GM12878 (cell line): ENCODE measurements around the gene EML1. TPM values are rescaled to one million over a fixed set of nuclear protein-coding genes. Genes with fewer than 3 reads are reported as not detected.

Experiments
- ATAC-seq: fragments of 200-7000 bp; cut with Tn5 transposase; 3 replicates; pipeline ENCODE4 v1.9.1; 2020; ENCODE audit warnings: mild to moderate bottlenecking, moderate library complexity
- BruUV-seq: library from RNA; stranded (reverse); fragments of 400-500 nt; replicated peaks from 2 replicates; lab custom pipeline; 2021; lab: Mats Ljungman, UMichigan
- CTCF ChIA-PET: fragments of 300-600 bp; sonication (Branson Sonifier 250); formaldehyde crosslinking; extraction: SDS; loops from one replicate; lab custom pipeline; 2021; ENCODE audit warnings: inconsistent platforms; lab: Yijun Ruan, JAX
- POLR2A ChIA-PET: fragments of 350-600 bp; formaldehyde crosslinking; extraction: SDS; loops from one replicate; lab custom pipeline; 2021; ENCODE audit warnings: inconsistent platforms; lab: Charles Lee
- RAD21 ChIA-PET: fragments of 300-600 bp; sonication (Branson Sonifier 250); formaldehyde crosslinking; loops from one replicate; lab custom pipeline; 2023; ENCODE audit warnings: antibody characterized with exemption; ENCODE audit not compliant: unreplicated experiment; lab: Charles Lee
- SMC1A ChIA-PET: fragments of 300-600 bp; sonication (Branson Sonifier 250); formaldehyde crosslinking; loops from one replicate; lab custom pipeline; 2023; ENCODE audit not compliant: unreplicated experiment, uncharacterized antibody; lab: Charles Lee
- DNase-seq: peaks from one replicate; pipeline ENCODE4 v3.0.0-alpha.2; 2011; ENCODE audit warnings: low read depth, low spot score
- FAIRE-seq: peaks from 3 replicates; lab custom pipeline; 2011; peaks lifted over from hg19 to GRCh38; lab: Jason Lieb, UNC
- H2AFZ ChIP-seq: 2 replicates; pipeline ENCODE4 v1.6.0; 2011; ENCODE audit warnings: low read depth, low read length, control low read depth; ENCODE audit not compliant: control insufficient read depth
- H3K27ac ChIP-seq: 2 replicates; pipeline ENCODE4 v1.5.1; 2011; ENCODE audit warnings: control low read depth; ENCODE audit not compliant: control insufficient read depth, insufficient read depth
- H3K27me3 ChIP-seq, 2 experiments: replicated peaks in 1 of 2; 2 replicates each; pipeline versions ENCODE4 v1.6.0 to v1.6.1; 2011; ENCODE audit warnings: low read length in 1 of 2; ENCODE audit not compliant: control insufficient read depth in 2 of 2, insufficient read depth in 2 of 2
- H3K36me3 ChIP-seq, 2 experiments: 2 replicates each; pipeline ENCODE4 v1.5.1; 2011; ENCODE audit warnings: low read length in 1 of 2; ENCODE audit not compliant: control insufficient read depth in 2 of 2, insufficient read depth in 2 of 2
- H3K4me1 ChIP-seq: 2 replicates; pipeline ENCODE4 v1.6.1; 2011; ENCODE audit warnings: mild to moderate bottlenecking, low read length, moderate library complexity, mixed read lengths; ENCODE audit not compliant: control insufficient read depth, insufficient read depth
- H3K4me2 ChIP-seq: 2 replicates; pipeline ENCODE4 v1.6.0; 2011; ENCODE audit warnings: control low read depth; ENCODE audit not compliant: control insufficient read depth, insufficient read depth
- H3K4me3 ChIP-seq: fragments of 200-600 bp; sonication (generic); 2 replicates; pipeline ENCODE4 v1.5.1; 2016
- H3K79me2 ChIP-seq: 2 replicates; pipeline ENCODE4 v1.6.0; 2011; ENCODE audit warnings: low read length; ENCODE audit not compliant: control insufficient read depth, insufficient read depth
- H3K9ac ChIP-seq: 2 replicates; pipeline ENCODE4 v1.8.0; 2011; ENCODE audit warnings: low read length, control low read depth, mixed read lengths; ENCODE audit not compliant: control insufficient read depth, insufficient read depth
- H3K9me3 ChIP-seq: replicated peaks from 3 replicates; pipeline ENCODE4 v1.5.1; 2011; ENCODE audit warnings: mild to moderate bottlenecking, low read length; ENCODE audit not compliant: control insufficient read depth, insufficient read depth
- H4K20me1 ChIP-seq: 2 replicates; pipeline ENCODE4 v1.6.0; 2011; ENCODE audit not compliant: control insufficient read depth, insufficient read depth
- ASH2L ChIP-seq: fragments of 300-600, 200-600 bp; sonication (generic); IDR thresholded peaks from 2 replicates; pipeline ENCODE4 v1.6.1; 2017; ENCODE audit warnings: low read depth, mild to moderate bottlenecking, borderline replicate concordance
- BMI1 ChIP-seq: fragments of 450-650 bp; IDR thresholded peaks from 2 replicates; pipeline ENCODE4 v1.6.1; 2016; ENCODE audit warnings: mild to moderate bottlenecking, moderate library complexity, borderline replicate concordance
- CBX5 ChIP-seq: sonication (generic); IDR thresholded peaks from 2 replicates; pipeline ENCODE4 v1.6.1; 2016; ENCODE audit warnings: low read depth, moderate library complexity, mild to moderate bottlenecking, inconsistent platforms
- NR2F1 ChIP-seq: fragments of 450-650 bp; conservative IDR thresholded peaks from 2 replicates; pipeline ENCODE4 v1.6.1; 2017; ENCODE audit warnings: mild to moderate bottlenecking
- PAX8 ChIP-seq: fragments of 450-650 bp; IDR thresholded peaks from 2 replicates; pipeline ENCODE4 v1.6.1; 2017; ENCODE audit warnings: mild to moderate bottlenecking, moderate library complexity
- PML ChIP-seq: IDR thresholded peaks from 2 replicates; pipeline ENCODE4 v1.6.1; 2012; ENCODE audit warnings: low read length, inconsistent platforms
- POLR2A ChIP-seq: IDR thresholded peaks from 2 replicates; pipeline ENCODE4 v1.6.1; 2011; ENCODE audit warnings: low read depth, mild to moderate bottlenecking, low read length
- PRDM15 ChIP-seq: fragments of 450-650 bp; formaldehyde crosslinking; IDR thresholded peaks from 2 replicates; pipeline ENCODE4 v1.4.0; 2020; ENCODE audit warnings: mild to moderate bottlenecking, moderate library complexity
- SUZ12 ChIP-seq: fragments of 200-600 bp; sonication (generic); IDR thresholded peaks from one replicate; pipeline ENCODE4 v1.6.1; 2018; ENCODE audit warnings: antibody characterized with exemption, mild to moderate bottlenecking; ENCODE audit not compliant: unreplicated experiment
- WGBS: methylation state at CpG from one replicate; pipeline ENCODE4 v1.1.6; 2016; ENCODE audit warnings: low lambda C conversion rate; ENCODE audit not compliant: insufficient replicate concordance, insufficient coverage; ENCODE audit errors: missing lambda C conversion rate; 5-methylcytosine and 5-hydroxymethylcytosine counted together
- in situ Hi-C: fragments of 300-500 bp; cut with MboI; formaldehyde crosslinking; loops from 9 replicates; pipeline ENCODE4 v1.14.3; 2018; ENCODE audit warnings: mixed read lengths
- intact Hi-C: fragments of 100-400 bp; cut with micrococcal nuclease; formaldehyde crosslinking; loops from one replicate; pipeline ENCODE4 v1.14.2; 2022; ENCODE audit not compliant: unreplicated experiment
- polyA plus RNA-seq, 11 experiments: library from polyadenylated mRNA; depleted of rRNA in 4 of 11; unstranded in 6 of 11; stranded (reverse) in 5 of 11; fragments of >200 nt; fragmentation: Nextera tagmentation in 4 of 11; fragmentation: Illumina TruSeq in 1 of 11; extraction: Ambion mirVana in 4 of 11; extraction: Trizol in 1 of 11; gene quantifications; 1 replicate in 1 of 11; 2 replicates in 10 of 11; pipeline versions ENCODE4 v1.2.1 to v1.2.3, GENCODE V29; 2011 to 2016; ENCODE audit warnings: inconsistent platforms in 2 of 11, missing spikeins in 2 of 11, low read depth in 1 of 11
- total RNA-seq, 4 experiments: library from RNA; depleted of rRNA in 3 of 4; stranded (reverse); fragments of >200 nt in 3 of 4; fragmentation: Illumina TruSeq in 1 of 4; extraction: Trizol in 1 of 4; gene quantifications; 2 replicates each; pipeline versions ENCODE4 v1.2.1 to v1.2.3, GENCODE V29; 2013 to 2021

Gene EML1
- total and polyA plus RNA-seq, 10 of the 15 experiments (the other 5 are each of a cell fraction or from before 2014, with no cell fraction given), result 0.05 to 3.4 (median 0.11) TPM; not detected in 3

DNA sequence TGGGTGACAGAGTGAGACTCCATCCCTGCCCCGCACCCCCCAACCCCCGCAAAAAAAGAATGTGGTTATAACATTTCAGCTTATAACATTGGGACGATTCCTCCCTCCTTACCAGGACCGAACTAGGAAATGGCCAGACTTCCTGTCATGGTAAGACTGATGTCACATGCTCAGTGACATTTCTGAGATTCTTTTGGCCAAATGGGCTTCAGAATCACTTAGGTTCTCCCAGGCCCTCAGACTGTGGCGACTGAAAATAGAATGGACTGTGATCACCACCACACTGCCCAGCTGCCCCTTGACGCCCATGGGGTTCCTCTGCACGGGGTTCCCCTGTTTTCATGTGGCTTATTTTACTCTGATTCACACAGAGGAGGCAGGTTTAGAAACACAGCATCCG is 157.0 kb downstream of the EML1 start (continued):
- TF ChIP-seq PRDM15 (CRISPR knock-in tag) (no peak), POLR2A (no peak), CBX5 (no peak), PAX8 (no peak), NR2F1 (no peak), PML (no peak)

DNA sequence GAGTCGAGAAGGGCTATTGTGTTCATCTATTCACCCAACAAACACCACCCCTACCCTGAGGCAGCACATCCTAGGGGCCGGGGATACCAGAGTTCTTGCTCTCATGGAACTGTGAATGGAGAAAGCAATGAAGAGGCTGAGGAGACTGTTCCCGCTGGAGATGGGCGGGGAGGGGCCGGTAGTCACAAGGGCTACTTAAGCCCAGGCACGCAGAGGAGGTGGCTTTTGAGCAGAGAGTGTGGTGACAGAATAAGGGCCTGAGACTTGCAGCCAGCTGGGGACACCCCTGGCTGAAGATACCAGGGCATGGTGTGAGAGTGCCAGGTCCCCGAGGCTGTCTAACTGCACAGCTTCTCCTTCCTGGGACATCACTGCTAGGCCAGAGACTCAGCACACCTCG is 157.9 kb downstream of the EML1 start:
- Histone ChIP-seq H2AFZ (no peak overlapping the region), H4K20me1 (no peaks in the 10 kb centered on the region), H3K4me2 (no peak overlapping the region), H3K9ac (no peak overlapping the region), H3K27ac (no peak overlapping the region), H3K27me3 (peaks cover 0 to 7% of the 10 kb centered on the region in 2 experiments; a peak in 2 of 4 replicates), H3K4me3 (no peak overlapping the region), H3K9me3 (no peaks in the 10 kb centered on the region; the same call in 2 of the 3 replicates), H3K4me1 (peaks cover 8% of the 10 kb centered on the region), H3K36me3 (no peaks in the 10 kb centered on the region), H3K79me2 (no peaks in the 10 kb centered on the region)
- CTCF ChIA-PET, result no interaction called here
- RAD21 ChIA-PET, result no interaction called here
- 23% methylated on average over 8 of the region's 8 CpGs for WGBS
- FAIRE-seq (no peak), DNase-seq (no peak), ATAC-seq (no peak)
- in situ Hi-C loops (no loop called here), intact Hi-C loops (no loop called here)
- POLR2A ChIA-PET, result interaction anchor here (0.6 kb wide), 1 partner anchor 51 kb away, joined by 4 read pairs; no protein-coding TSS in a partner anchor
- no peak for TF ChIP-seq SUZ12
- TF ChIP-seq BMI1, result no peak
- TF ChIP-seq PML, result no peak
- no peak for TF ChIP-seq ASH2L
- no TSS peak for BruUV-seq
- SMC1A ChIA-PET, result no interaction called here
